Measurements from ENCODE around the gene UQCR11. TPM values are rescaled to one million over a fixed set of nuclear protein-coding genes. Genes with fewer than 3 reads are reported as not detected.

Gene UQCR11
- total and polyA plus RNA-seq, 2 experiments from 2014 or later, result 56.6 to 684 TPM

- Histone ChIP-seq H3K36me3 (replicated peaks; ENCODE audit: insufficient read depth, low read depth) (no peaks in the 10 kb centered on the region), H3K9me3 (ENCODE audit: low read depth) (no peaks in the 10 kb centered on the region), H3K27ac (no peak overlapping the region), H4K20me1 (ENCODE audit: insufficient read depth, poor library complexity, severe bottlenecking) (peaks cover 8% of the 10 kb centered on the region), H3K27me3 (no peaks in the 10 kb centered on the region), H3K79me2 (no peaks in the 10 kb centered on the region), H3K4me3 (no peak overlapping the region), H3K9me2 (replicated peaks; ENCODE audit: insufficient read depth) (no peaks in the 10 kb centered on the region), H2AFZ (no peak overlapping the region), H3K4me1 (ENCODE audit: insufficient read depth) (no peaks in the 10 kb centered on the region), H3K4me2 (no peak overlapping the region)
- 91% methylated on average over 17 of the region's 17 CpGs for WGBS (ENCODE audit: low lambda C conversion rate, missing lambda C conversion rate)
- DNase-seq (ENCODE audit: low spot score), result no peak
- no peak for TF ChIP-seq EZH2phosphoT487 (IDR thresholded peaks at IDR 0.05; ENCODE audit: low read depth, severe bottlenecking, unreplicated experiment)
- TF ChIP-seq EZH2 (IDR thresholded peaks at IDR 0.05; ENCODE audit: borderline replicate concordance), result no peak
- no peak for TF ChIP-seq CTCF (IDR thresholded peaks at IDR 0.05; ENCODE audit: poor library complexity)
These were observed 53.9 kb downstream of the UQCR11 start for GRCh38 chr19:1551068-1552040.

DNA sequence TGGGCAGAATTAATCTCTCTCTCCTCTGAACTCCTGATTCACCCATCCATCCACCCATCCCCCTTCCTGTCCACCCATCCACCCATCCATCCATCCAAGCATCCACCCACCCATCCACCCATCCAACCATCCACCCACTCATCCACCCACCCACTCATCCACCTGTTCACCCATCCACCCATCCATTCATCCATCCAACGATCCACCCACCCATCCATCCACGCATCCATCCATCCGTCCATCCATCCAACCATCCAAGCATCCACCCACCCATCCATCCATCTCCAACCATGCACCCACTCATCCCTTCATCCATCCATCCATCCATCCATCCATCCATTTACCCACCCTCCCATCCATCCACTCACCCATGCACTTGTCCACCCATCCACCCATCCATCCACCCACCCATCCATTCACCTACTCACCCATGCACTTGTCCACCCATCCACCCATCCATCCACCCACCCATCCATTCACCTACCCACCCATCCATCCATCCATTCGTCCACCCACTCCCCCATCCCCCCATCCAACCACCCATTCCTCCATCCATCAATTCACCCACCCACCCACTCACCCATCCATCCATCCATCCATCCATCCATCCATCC is 55.8 kb downstream of the UQCR11 start:
- TF ChIP-seq EZH2 (IDR thresholded peaks at IDR 0.05; ENCODE audit: borderline replicate concordance) (no peak), EZH2phosphoT487 (IDR thresholded peaks at IDR 0.05; ENCODE audit: low read depth, severe bottlenecking, unreplicated experiment) (no peak)
- no peak overlapping the region for H2AFZ ChIP-seq
- no peaks in the 10 kb centered on the region for H3K9me3 ChIP-seq (ENCODE audit: low read depth)
- no peaks in the 10 kb centered on the region for H3K27me3 ChIP-seq
- no peaks in the 10 kb centered on the region for H3K4me1 ChIP-seq (ENCODE audit: insufficient read depth)
- WGBS (ENCODE audit: low lambda C conversion rate, missing lambda C conversion rate), result 96% methylated on average over 3 of the region's 4 CpGs
- H3K4me3 ChIP-seq, result no peak overlapping the region
- H3K36me3 ChIP-seq (replicated peaks; ENCODE audit: insufficient read depth, low read depth), result no peaks in the 10 kb centered on the region
- H3K79me2 ChIP-seq, result no peaks in the 10 kb centered on the region
- DNase-seq (ENCODE audit: low spot score), result no peak
- no peaks in the 10 kb centered on the region for H3K9me2 ChIP-seq (replicated peaks; ENCODE audit: insufficient read depth)
- peaks cover 6% of the 10 kb centered on the region for H4K20me1 ChIP-seq (ENCODE audit: insufficient read depth, poor library complexity, severe bottlenecking)
- H3K27ac ChIP-seq, result no peak overlapping the region
- no peak overlapping the region for H3K4me2 ChIP-seq

Small RNA genes lying within 50 kb of the gene (small RNA-seq; reads per million reads assigned to genes)
- gene AC005943.2 (not detected), gene RN7SL477P (not detected), gene RNU6-1223P (not detected)

Other genes with a start within 250 kb of the UQCR11 start
- gene NDUFS7, start 221.6 kb downstream of the UQCR11 start, total RNA-seq, result 81.6 and 130 TPM in 2 replicates
- 270 and 276 TPM in 2 replicates for gene NDUFS7, start 221.6 kb downstream of the UQCR11 start, polyA plus RNA-seq
- gene GAMT, start 203.9 kb downstream of the UQCR11 start, total RNA-seq, result 121 and 122 TPM in 2 replicates
- gene GAMT, start 203.9 kb downstream of the UQCR11 start, polyA plus RNA-seq, result 148 and 170 TPM in 2 replicates
- 42.4 and 46.8 TPM in 2 replicates for gene DAZAP1, start 197.9 kb downstream of the UQCR11 start, total RNA-seq
- gene DAZAP1, start 197.9 kb downstream of the UQCR11 start, polyA plus RNA-seq, result 35.8 and 37.9 TPM in 2 replicates
- gene RPS15, start 167.1 kb downstream of the UQCR11 start, total RNA-seq, result 1,556 and 1,885 TPM in 2 replicates
- 938 and 950 TPM in 2 replicates for gene RPS15, start 167.1 kb downstream of the UQCR11 start, polyA plus RNA-seq
- gene APC2, start 155.3 kb downstream of the UQCR11 start, total RNA-seq, result 0.24 and 1.2 TPM in 2 replicates
- 0.36 and 0.40 TPM in 2 replicates for gene APC2, start 155.3 kb downstream of the UQCR11 start, polyA plus RNA-seq
- 36.3 and 36.4 TPM in 2 replicates for gene C19orf25, start 126.2 kb downstream of the UQCR11 start, total RNA-seq
- gene C19orf25, start 126.2 kb downstream of the UQCR11 start, polyA plus RNA-seq, result 43.6 and 65.0 TPM in 2 replicates
- gene PCSK4, start 115.1 kb downstream of the UQCR11 start, total RNA-seq, result 2.8 and 7.7 TPM in 2 replicates
- gene PCSK4, start 115.1 kb downstream of the UQCR11 start, polyA plus RNA-seq, result 9.6 and 16.2 TPM in 2 replicates
- 80.8 and 88.9 TPM in 2 replicates for gene REEP6, start 114.3 kb downstream of the UQCR11 start, total RNA-seq
- gene REEP6, start 114.3 kb downstream of the UQCR11 start, polyA plus RNA-seq, result 179 and 218 TPM in 2 replicates
- 8.3 and 11.2 TPM in 2 replicates for gene ADAMTSL5, start 92.4 kb downstream of the UQCR11 start, total RNA-seq
- gene ADAMTSL5, start 92.4 kb downstream of the UQCR11 start, polyA plus RNA-seq, result 33.6 and 45.5 TPM in 2 replicates
- gene PLK5, start 81.4 kb downstream of the UQCR11 start, total RNA-seq, result not detected in 2 replicates
- gene PLK5, start 81.4 kb downstream of the UQCR11 start, polyA plus RNA-seq, result 0.12 and 0.53 TPM in 2 replicates
- gene MEX3D, start 37.1 kb downstream of the UQCR11 start, total RNA-seq, result 38.7 and 45.6 TPM in 2 replicates
- gene MEX3D, start 37.1 kb downstream of the UQCR11 start, polyA plus RNA-seq, result 6.2 and 6.6 TPM in 2 replicates
- gene MBD3, start 12.6 kb downstream of the UQCR11 start, total RNA-seq, result 84.2 and 84.5 TPM in 2 replicates
- 56.3 and 66.6 TPM in 2 replicates for gene MBD3, start 12.6 kb downstream of the UQCR11 start, polyA plus RNA-seq
- 67.9 and 76.7 TPM in 2 replicates for gene TCF3, start 47.2 kb upstream of the UQCR11 start, total RNA-seq
- 93.7 and 125 TPM in 2 replicates for gene TCF3, start 47.2 kb upstream of the UQCR11 start, polyA plus RNA-seq
- gene ONECUT3, start 148.0 kb upstream of the UQCR11 start, total RNA-seq, result 0.03 and 0.08 TPM in 2 replicates
- gene ONECUT3, start 148.0 kb upstream of the UQCR11 start, polyA plus RNA-seq, result 0.06 and 0.09 TPM in 2 replicates
- 1.4 and 1.7 TPM in 2 replicates for gene ATP8B3, start 206.8 kb upstream of the UQCR11 start, total RNA-seq
- 2.4 and 3.1 TPM in 2 replicates for gene ATP8B3, start 206.8 kb upstream of the UQCR11 start, polyA plus RNA-seq
- 13.2 and 13.4 TPM in 2 replicates for gene REXO1, start 243.0 kb upstream of the UQCR11 start, total RNA-seq
- gene REXO1, start 243.0 kb upstream of the UQCR11 start, polyA plus RNA-seq, result 22.8 and 26.2 TPM in 2 replicates

Measured in hepatocyte (in vitro differentiated cells).